Measurements from ENCODE around the gene GRK3. TPM values are rescaled to one million over a fixed set of nuclear protein-coding genes. Genes with fewer than 3 reads are reported as not detected.

Gene GRK3
- total RNA-seq, 2 experiments from 2014 or later = 7.5 to 8.6 TPM

- Mint-ChIP-seq H3K36me3 (no peaks in the 10 kb centered on the region), H3K27ac (no peak overlapping the region)
- CTCF ChIA-PET = no interaction called here
Observed at GRCh38 chr22:25739659-25740344, 175.3 kb downstream of the GRK3 start.

GRCh38 chr22:25741692-25742626 lies 177.5 kb downstream of the GRK3 start, which contains the start of gene MYO18B:
TSS of gene MYO18B (plus strand) at chr22:25742188. CDS start at chr22:25761093, 18,905 bp downstream.
- CTCF ChIA-PET = no interaction called here
- POLR2A ChIA-PET = no interaction called here
- intact Hi-C loops (cut with micrococcal nuclease) = no loop called here
- no peaks in the 10 kb centered on the region for H3K36me3 Mint-ChIP-seq
- no peak within 1 kb of the TSS for H3K27ac Mint-ChIP-seq
- H3K27me3 Mint-ChIP-seq = peaks cover 10% of the 10 kb centered on the region
- H3K4me3 Mint-ChIP-seq = no peak within 1 kb of the TSS
- no peaks in the 10 kb centered on the region for H3K9me3 Mint-ChIP-seq
- DNase-seq = no peak
- H3K4me1 Mint-ChIP-seq (ENCODE audit: low read depth) = peaks cover 21% of the 10 kb centered on the region

More at GRCh38 chr22:25739659-25740344, 175.3 kb downstream of the GRK3 start:
- peak; percentile 5 for DNase-seq
- Mint-ChIP-seq H3K4me3 (no peak overlapping the region), H3K4me1 (ENCODE audit: low read depth) (peaks cover 15% of the 10 kb centered on the region), H3K9me3 (no peaks in the 10 kb centered on the region), H3K27me3 (peaks cover 11% of the 10 kb centered on the region)
- POLR2A ChIA-PET = no interaction called here
- intact Hi-C loops (cut with micrococcal nuclease) = loop anchor here (5.0 kb wide), 1 partner anchor 678 kb away; no protein-coding TSS in a partner anchor

DNA sequence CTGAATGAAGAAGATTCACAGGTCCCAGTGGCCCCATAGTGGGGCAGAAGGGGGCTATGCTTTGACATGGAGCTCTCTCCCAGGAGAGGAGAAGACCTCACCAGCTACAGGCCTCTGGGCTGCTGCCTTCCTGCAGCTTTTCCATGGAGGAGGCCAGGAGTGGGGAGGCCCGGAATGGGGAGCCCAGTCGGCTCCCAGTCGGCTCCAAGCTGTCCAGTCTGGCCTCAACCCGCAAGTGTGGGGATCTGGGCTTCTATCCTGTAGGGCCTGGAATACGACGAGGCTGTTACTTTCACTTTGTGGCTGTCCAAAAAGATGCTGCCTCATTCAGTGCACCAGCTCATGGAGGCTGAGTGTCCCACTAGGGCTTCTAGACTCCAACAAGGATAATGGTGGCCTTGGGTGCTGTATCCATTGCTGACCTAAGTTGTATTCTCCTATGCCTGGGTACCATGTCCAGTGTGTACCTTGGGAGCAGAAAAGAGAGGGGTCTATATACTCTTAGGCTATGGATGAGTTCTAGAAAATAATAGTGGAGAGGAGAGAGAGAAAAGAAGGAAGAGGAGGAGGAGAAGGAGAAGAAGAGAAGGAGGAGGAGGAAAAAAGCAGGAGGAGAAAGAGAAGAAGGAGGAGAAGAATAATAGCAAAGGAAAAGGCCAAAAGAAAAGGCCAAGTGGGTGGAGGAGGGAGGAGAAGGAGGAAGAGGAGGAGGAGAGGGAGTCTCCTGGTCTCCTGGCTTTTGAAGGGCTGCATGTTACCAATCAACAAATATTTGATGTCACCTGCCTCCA lies 178.6 kb downstream of the GRK3 start:
- no peak for DNase-seq
- no peak overlapping the region for H3K4me3 Mint-ChIP-seq
- intact Hi-C loops (cut with micrococcal nuclease) = no loop called here
- CTCF ChIA-PET = no interaction called here
- no peaks in the 10 kb centered on the region for H3K9me3 Mint-ChIP-seq
- H3K27ac Mint-ChIP-seq = no peak overlapping the region
- peaks cover 12% of the 10 kb centered on the region for H3K27me3 Mint-ChIP-seq
- POLR2A ChIA-PET = interaction anchor here (0.5 kb wide), 1 partner anchor 9 kb away, joined by 3 read pairs; no protein-coding TSS in a partner anchor
- H3K4me1 Mint-ChIP-seq (ENCODE audit: low read depth) = peaks cover 22% of the 10 kb centered on the region
- H3K36me3 Mint-ChIP-seq = no peaks in the 10 kb centered on the region

GRCh38 chr22:25744694-25745093 lies 180.2 kb downstream of the GRK3 start:
- no peaks in the 10 kb centered on the region for H3K36me3 Mint-ChIP-seq
- ChIA-PET POLR2A (interaction anchor here (1.0 kb wide), 1 partner anchor 42 kb away, joined by 4 read pairs; no protein-coding TSS in a partner anchor), CTCF (no interaction called here)
- intact Hi-C loops (cut with micrococcal nuclease) = loop anchor here (5.0 kb wide), 3 partner anchors 122 to 657 kb away; no protein-coding TSS in a partner anchor
- H3K4me1 Mint-ChIP-seq (ENCODE audit: low read depth) = peaks cover 30% of the 10 kb centered on the region
- no peak for DNase-seq
- H3K4me3 Mint-ChIP-seq = no peak overlapping the region
- no peaks in the 10 kb centered on the region for H3K9me3 Mint-ChIP-seq
- peaks cover 10% of the 10 kb centered on the region for H3K27me3 Mint-ChIP-seq
- H3K27ac Mint-ChIP-seq = no peak overlapping the region

DNA sequence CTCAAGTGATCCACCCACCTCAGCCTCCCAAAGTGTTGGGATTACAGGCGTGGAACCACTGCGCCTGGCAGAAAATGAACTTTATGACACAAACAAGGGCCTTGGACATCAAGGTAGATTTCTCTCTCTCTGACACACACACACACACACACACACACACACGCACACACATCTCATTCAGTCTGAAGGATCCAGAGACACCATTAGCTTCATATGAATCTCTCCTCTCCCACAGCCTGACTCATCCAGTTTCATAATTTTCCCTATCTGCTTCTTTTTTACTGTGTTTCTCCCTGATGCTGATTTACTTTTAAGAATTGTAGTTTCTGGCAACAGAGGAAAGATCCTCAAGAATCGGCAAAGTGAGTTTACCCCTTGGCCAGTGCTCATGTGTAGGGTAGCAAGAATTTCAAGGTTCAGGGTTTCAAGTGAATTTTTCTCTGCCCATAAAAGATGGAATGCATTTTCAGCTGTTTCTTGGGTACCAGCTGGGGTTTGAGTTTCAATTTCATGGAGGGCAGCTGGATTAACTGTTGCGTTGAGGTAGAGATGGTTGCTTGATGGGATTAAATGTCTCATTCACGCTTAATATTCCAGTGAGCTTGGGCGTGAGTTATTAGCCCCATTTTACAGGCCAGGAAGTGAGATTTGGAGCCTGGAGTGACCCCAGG lies 181.0 kb downstream of the GRK3 start:
- ChIA-PET POLR2A (interaction anchor here (1.0 kb wide), 1 partner anchor 43 kb away, joined by 4 read pairs; no protein-coding TSS in a partner anchor), CTCF (interaction anchor here (0.9 to 1.1 kb wide), 2 partner anchors 38 to 74 kb away, joined by 3 read pairs; no protein-coding TSS in a partner anchor)
- no peaks in the 10 kb centered on the region for H3K9me3 Mint-ChIP-seq
- peak overlapping the region; percentile 6 for H3K4me3 Mint-ChIP-seq
- peaks cover 37% of the 10 kb centered on the region for H3K4me1 Mint-ChIP-seq (ENCODE audit: low read depth)
- H3K36me3 Mint-ChIP-seq = no peaks in the 10 kb centered on the region
- DNase-seq = peak; percentile 63
- H3K27ac Mint-ChIP-seq = peak overlapping the region; percentile 70
- H3K27me3 Mint-ChIP-seq = peaks cover 10% of the 10 kb centered on the region
- intact Hi-C loops (cut with micrococcal nuclease) = loop anchor here (5.0 kb wide), 3 partner anchors 123 to 658 kb away; no protein-coding TSS in a partner anchor

GRCh38 chr22:25746012-25746373 lies 181.5 kb downstream of the GRK3 start:
- no peak overlapping the region for H3K4me3 Mint-ChIP-seq
- no peaks in the 10 kb centered on the region for H3K36me3 Mint-ChIP-seq
- no peaks in the 10 kb centered on the region for H3K9me3 Mint-ChIP-seq
- DNase-seq = no peak
- H3K27ac Mint-ChIP-seq = peak overlapping the region; percentile 70
- peaks cover 10% of the 10 kb centered on the region for H3K27me3 Mint-ChIP-seq
- intact Hi-C loops (cut with micrococcal nuclease) = loop anchor here (5.0 kb wide), 3 partner anchors 124 to 659 kb away; no protein-coding TSS in a partner anchor
- peaks cover 41% of the 10 kb centered on the region for H3K4me1 Mint-ChIP-seq (ENCODE audit: low read depth)
- POLR2A ChIA-PET = interaction anchor here (1.0 kb wide), 1 partner anchor 43 kb away, joined by 4 read pairs; no protein-coding TSS in a partner anchor
- CTCF ChIA-PET = interaction anchor here (0.9 to 1.1 kb wide), 2 partner anchors 39 to 74 kb away, joined by 3 read pairs; no protein-coding TSS in a partner anchor

DNA sequence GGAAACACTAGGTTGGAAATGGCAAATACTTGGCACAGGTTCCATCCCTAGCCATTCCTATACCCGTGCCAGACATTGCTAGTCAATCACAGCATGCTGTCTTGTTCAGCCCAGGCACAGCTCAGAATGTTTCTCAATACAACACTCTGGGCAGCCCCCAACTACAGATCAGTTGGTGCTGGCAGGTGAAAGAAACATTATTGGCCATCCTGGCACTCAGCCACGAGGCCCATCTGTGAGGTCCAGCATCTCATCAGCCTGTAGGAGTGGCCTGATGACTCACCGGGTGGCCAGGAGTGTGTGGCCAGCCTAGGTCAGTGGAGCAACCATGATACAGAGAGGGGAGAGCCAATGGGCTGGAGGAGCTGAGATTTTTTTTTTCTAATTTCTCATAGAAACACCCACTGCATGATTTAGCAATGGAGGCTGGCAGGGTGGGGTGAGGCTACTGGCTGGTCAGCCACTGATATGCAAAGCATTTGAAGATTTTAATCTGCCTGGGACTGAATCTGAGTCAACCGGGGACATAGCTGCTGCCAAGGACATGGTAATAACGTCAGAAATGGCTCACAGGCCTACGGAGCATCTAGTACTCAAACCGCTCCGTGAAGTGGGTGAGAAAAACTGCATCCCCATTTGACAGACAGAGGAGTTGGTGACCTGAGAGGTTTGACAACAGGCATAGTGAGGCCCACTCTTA lies 182.9 kb downstream of the GRK3 start:
- ChIA-PET CTCF (interaction anchor here (0.9 kb wide), 1 partner anchor 26 kb away, joined by 3 read pairs; no protein-coding TSS in a partner anchor), POLR2A (interaction anchor here (0.5 to 2.2 kb wide), 3 partner anchors 10 to 184 kb away, joined by 3 to 6 read pairs (median 3); no protein-coding TSS in a partner anchor)
- Mint-ChIP-seq H3K27me3 (peaks cover 17% of the 10 kb centered on the region), H3K27ac (no peak overlapping the region), H3K4me1 (ENCODE audit: low read depth) (peaks cover 50% of the 10 kb centered on the region), H3K9me3 (no peaks in the 10 kb centered on the region), H3K36me3 (no peaks in the 10 kb centered on the region), H3K4me3 (no peak overlapping the region)
- DNase-seq = no peak
- intact Hi-C loops (cut with micrococcal nuclease) = loop anchor here (5.0 kb wide), 3 partner anchors 125 to 660 kb away; no protein-coding TSS in a partner anchor

DNA sequence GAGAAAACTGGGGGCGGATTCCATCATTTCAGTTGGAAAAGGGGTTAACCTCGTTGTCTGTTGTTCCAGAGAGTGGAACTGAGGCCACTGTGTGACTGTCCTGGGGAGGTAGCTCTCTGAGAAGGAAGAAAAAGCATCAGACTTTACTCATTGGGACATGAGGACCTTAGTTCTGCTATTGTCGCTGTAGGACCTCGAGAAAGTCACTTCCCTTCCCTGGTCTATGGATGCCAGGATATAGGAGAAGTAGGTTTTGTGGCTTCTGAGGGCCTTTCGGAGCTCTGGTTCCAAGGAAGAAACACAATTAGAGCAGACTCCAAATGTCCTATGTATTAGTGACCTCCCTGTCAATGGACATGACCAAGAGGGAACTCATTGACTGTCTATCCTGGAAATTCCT lies 183.7 kb downstream of the GRK3 start:
- H3K27ac Mint-ChIP-seq = no peak overlapping the region
- DNase-seq = no peak
- CTCF ChIA-PET = interaction anchor here (0.9 kb wide), 1 partner anchor 25 kb away, joined by 3 read pairs; no protein-coding TSS in a partner anchor
- intact Hi-C loops (cut with micrococcal nuclease) = loop anchor here (5.0 kb wide), 3 partner anchors 126 to 661 kb away; no protein-coding TSS in a partner anchor
- H3K9me3 Mint-ChIP-seq = no peaks in the 10 kb centered on the region
- H3K27me3 Mint-ChIP-seq = peaks cover 13% of the 10 kb centered on the region
- H3K4me1 Mint-ChIP-seq (ENCODE audit: low read depth) = peaks cover 50% of the 10 kb centered on the region
- H3K36me3 Mint-ChIP-seq = no peaks in the 10 kb centered on the region
- H3K4me3 Mint-ChIP-seq = no peak overlapping the region
- POLR2A ChIA-PET = interaction anchor here (2.2 kb wide), 1 partner anchor 11 kb away, joined by 6 read pairs; no protein-coding TSS in a partner anchor

DNA sequence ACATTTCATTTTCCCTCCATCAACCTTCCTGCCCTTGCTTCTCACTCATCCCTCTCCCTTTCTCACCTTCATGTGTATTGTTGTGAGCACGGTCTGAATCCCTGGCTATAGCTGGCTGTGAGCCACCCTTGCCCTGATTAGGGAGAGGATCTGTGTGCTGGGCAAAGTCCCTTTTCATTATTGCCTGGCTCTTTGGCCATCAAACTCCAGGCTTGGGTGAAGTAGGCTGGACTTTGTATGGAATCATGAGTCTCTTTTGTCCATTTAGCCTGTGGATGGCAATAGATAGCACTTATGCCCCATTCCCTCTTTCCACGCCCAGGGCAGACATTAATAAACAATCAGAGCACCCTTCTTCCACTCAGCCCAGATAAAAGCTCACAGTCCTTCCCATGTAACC lies 184.2 kb downstream of the GRK3 start:
- peaks cover 50% of the 10 kb centered on the region for H3K4me1 Mint-ChIP-seq (ENCODE audit: low read depth)

More for the DNA sequence above, 184.2 kb downstream of the GRK3 start:
- DNase-seq = no peak
- H3K27ac Mint-ChIP-seq = no peak overlapping the region
- POLR2A ChIA-PET = interaction anchor here (2.2 kb wide), 1 partner anchor 12 kb away, joined by 6 read pairs; no protein-coding TSS in a partner anchor
- CTCF ChIA-PET = interaction anchor here (1.4 kb wide), 1 partner anchor 24 kb away, joined by 4 read pairs; no protein-coding TSS in a partner anchor
- intact Hi-C loops (cut with micrococcal nuclease) = loop anchor here (1.0 to 5.0 kb wide), 4 partner anchors 12 to 661 kb away; no protein-coding TSS in a partner anchor
- no peaks in the 10 kb centered on the region for H3K36me3 Mint-ChIP-seq
- peaks cover 11% of the 10 kb centered on the region for H3K27me3 Mint-ChIP-seq
- H3K4me3 Mint-ChIP-seq = no peak overlapping the region
- H3K9me3 Mint-ChIP-seq = no peaks in the 10 kb centered on the region

All from activated CD4-positive, alpha-beta memory T cell treated with anti-CD3 and anti-CD28 coated beads for 36 hours (primary cell).